Right forelimb (tissue), 1 donor: ENCODE data around the gene ATOSB.

Source experiments
- DNase-seq: peaks from one replicate; pipeline ENCODE4 v3.0.0-alpha.2; 2018

The ATOSB gene

GRCh38 chr9:35054185-35054835 is 61.4 kb downstream of the ATOSB start:
- no peak for DNase-seq
